ENCODE measurements around the gene ROR2. TPM values are rescaled to one million over a fixed set of nuclear protein-coding genes. Genes with fewer than 3 reads are reported as not detected.
"Not testable (repeated sequence)": the region's sequence is repeated elsewhere in the genome, so short reads cannot be mapped to it uniquely, and the experiment has no call there.

The ROR2 gene
- total RNA-seq, 1 donor from 2014 or later, result 0.92 TPM

- intact Hi-C loops (cut with DNase I); ATAC-seq; DNase-seq (ENCODE audit: missing footprints): not testable (repeated sequence)
These were observed 432.7 kb downstream of the ROR2 start for GRCh38 chr9:91517332-91517731.

GRCh38 chr9:91516777-91517176, 433.3 kb downstream of the ROR2 start:
- intact Hi-C loops (cut with DNase I), result no loop called here
- no peak for ATAC-seq
- no peak for DNase-seq (ENCODE audit: missing footprints)

- intact Hi-C loops (cut with DNase I), result no loop called here
- DNase-seq (ENCODE audit: missing footprints), result no peak
- ATAC-seq, result no peak
These were observed 433.9 kb downstream of the ROR2 start for GRCh38 chr9:91516081-91516480.

DNA sequence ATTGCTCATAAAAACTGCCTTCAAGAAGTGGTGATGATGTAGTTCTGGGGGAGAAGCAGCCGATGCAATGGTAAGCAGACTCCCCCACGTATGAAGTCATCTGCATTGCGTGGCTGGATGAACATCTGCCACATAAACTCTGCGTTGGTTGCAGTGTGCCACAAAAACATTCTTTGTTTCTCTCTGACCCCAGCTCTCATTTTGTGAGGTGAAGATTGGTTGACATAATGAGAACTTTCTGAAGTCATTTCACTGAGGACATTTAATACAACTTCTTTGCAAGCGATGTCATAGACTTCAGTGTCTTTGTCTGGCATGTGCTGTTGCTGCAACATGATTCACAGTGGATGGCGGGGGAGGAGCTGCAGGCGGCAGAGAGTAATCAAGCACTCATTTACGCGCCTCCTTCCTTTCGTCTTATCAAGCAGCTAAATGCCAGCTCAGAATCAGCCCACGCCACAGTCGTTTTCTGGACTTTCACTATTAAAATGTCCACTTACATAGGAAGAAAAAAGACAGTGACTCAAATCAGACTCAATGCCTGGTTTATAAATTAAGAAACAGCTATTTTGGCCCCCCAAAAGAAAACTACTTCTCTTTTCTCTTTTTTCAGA, 434.8 kb downstream of the ROR2 start:
- ATAC-seq (peak; percentile 83), DNase-seq (ENCODE audit: missing footprints) (no peak)
- intact Hi-C loops (cut with DNase I), result no loop called here

Small RNA genes lying within 50 kb of the gene (microRNA-seq; reads per million reads assigned to microRNA genes)
- gene MIR3910-1, result not detected
- gene MIR3910-2, result not detected

Other genes starting within 250 kb of the ROR2 start
- 22.0 TPM for gene SPTLC1, start 165.2 kb upstream of the ROR2 start, total RNA-seq

Data from Right ventricle myocardium inferior (tissue), 1 donor.